ENCODE data around the gene GRIP1. TPM values are rescaled to one million over a fixed set of nuclear protein-coding genes. Genes with fewer than 3 reads are reported as not detected.

The GRIP1 gene
- total RNA-seq, 1 donor from 2014 or later: 3.1 TPM

- H3K27ac ChIP-seq (ENCODE audit: low read depth, low read length): no peak overlapping the region
- H3K4me1 ChIP-seq (ENCODE audit: control insufficient read depth in 3 of 3, insufficient read depth in 3 of 3, low read length in 3 of 3): no peaks in the 10 kb centered on the region
- H3K9me3 ChIP-seq (ENCODE audit: control insufficient read depth in 3 of 3, low read length in 3 of 3): no peaks in the 10 kb centered on the region
- H3K9ac ChIP-seq (ENCODE audit: low read depth in 1 of 3, low read length in 3 of 3): no peak overlapping the region
- no peaks in the 10 kb centered on the region for H3K27me3 ChIP-seq (ENCODE audit: control insufficient read depth in 3 of 3, insufficient read depth in 3 of 3, low read length in 3 of 3)
- H3K36me3 ChIP-seq (ENCODE audit: control insufficient read depth in 3 of 3, insufficient read depth in 3 of 3, low read length in 3 of 3): no peaks in the 10 kb centered on the region
- H3K4me3 ChIP-seq (ENCODE audit: low read length in 3 of 3): no peak overlapping the region
These were observed 130.4 kb downstream of the GRIP1 start for GRCh38 chr12:66548338-66549049.

- Histone ChIP-seq H3K9ac (ENCODE audit: low read depth in 1 of 3, low read length in 3 of 3) (no peak overlapping the region), H3K4me1 (ENCODE audit: control insufficient read depth in 3 of 3, insufficient read depth in 3 of 3, low read length in 3 of 3) (no peaks in the 10 kb centered on the region), H3K27me3 (ENCODE audit: control insufficient read depth in 3 of 3, insufficient read depth in 3 of 3, low read length in 3 of 3) (no peaks in the 10 kb centered on the region), H3K36me3 (ENCODE audit: control insufficient read depth in 3 of 3, insufficient read depth in 3 of 3, low read length in 3 of 3) (no peaks in the 10 kb centered on the region), H3K4me3 (ENCODE audit: low read length in 3 of 3) (no peak overlapping the region), H3K27ac (ENCODE audit: low read depth, low read length) (no peak overlapping the region), H3K9me3 (ENCODE audit: control insufficient read depth in 3 of 3, low read length in 3 of 3) (no peaks in the 10 kb centered on the region)
These were observed 137.4 kb downstream of the GRIP1 start for GRCh38 chr12:66541426-66541825.

GRCh38 chr12:66539431-66539830 lies 139.4 kb downstream of the GRIP1 start:
- no peaks in the 10 kb centered on the region for H3K36me3 ChIP-seq (ENCODE audit: control insufficient read depth in 3 of 3, insufficient read depth in 3 of 3, low read length in 3 of 3)
- no peaks in the 10 kb centered on the region for H3K4me1 ChIP-seq (ENCODE audit: control insufficient read depth in 3 of 3, insufficient read depth in 3 of 3, low read length in 3 of 3)
- H3K27ac ChIP-seq (ENCODE audit: low read depth, low read length): no peak overlapping the region
- H3K9ac ChIP-seq (ENCODE audit: low read depth in 1 of 3, low read length in 3 of 3): no peak overlapping the region
- H3K9me3 ChIP-seq (ENCODE audit: control insufficient read depth in 3 of 3, low read length in 3 of 3): no peaks in the 10 kb centered on the region
- H3K27me3 ChIP-seq (ENCODE audit: control insufficient read depth in 3 of 3, insufficient read depth in 3 of 3, low read length in 3 of 3): no peaks in the 10 kb centered on the region
- no peak overlapping the region for H3K4me3 ChIP-seq (ENCODE audit: low read length in 3 of 3)

- no peaks in the 10 kb centered on the region for H3K36me3 ChIP-seq (ENCODE audit: control insufficient read depth in 3 of 3, insufficient read depth in 3 of 3, low read length in 3 of 3)
- H3K4me1 ChIP-seq (ENCODE audit: control insufficient read depth in 3 of 3, insufficient read depth in 3 of 3, low read length in 3 of 3): no peaks in the 10 kb centered on the region
- no peak overlapping the region for H3K27ac ChIP-seq (ENCODE audit: low read depth, low read length)
- H3K4me3 ChIP-seq (ENCODE audit: low read length in 3 of 3): no peak overlapping the region
- no peaks in the 10 kb centered on the region for H3K27me3 ChIP-seq (ENCODE audit: control insufficient read depth in 3 of 3, insufficient read depth in 3 of 3, low read length in 3 of 3)
- H3K9ac ChIP-seq (ENCODE audit: low read depth in 1 of 3, low read length in 3 of 3): no peak overlapping the region
- H3K9me3 ChIP-seq (ENCODE audit: control insufficient read depth in 3 of 3, low read length in 3 of 3): no peaks in the 10 kb centered on the region
These were observed 139.9 kb downstream of the GRIP1 start for GRCh38 chr12:66538970-66539369.

- Histone ChIP-seq H3K27me3 (ENCODE audit: control insufficient read depth in 3 of 3, insufficient read depth in 3 of 3, low read length in 3 of 3) (no peaks in the 10 kb centered on the region), H3K9me3 (ENCODE audit: control insufficient read depth in 3 of 3, low read length in 3 of 3) (no peaks in the 10 kb centered on the region), H3K4me1 (ENCODE audit: control insufficient read depth in 3 of 3, insufficient read depth in 3 of 3, low read length in 3 of 3) (no peaks in the 10 kb centered on the region), H3K36me3 (ENCODE audit: control insufficient read depth in 3 of 3, insufficient read depth in 3 of 3, low read length in 3 of 3) (no peaks in the 10 kb centered on the region), H3K9ac (ENCODE audit: low read depth in 1 of 3, low read length in 3 of 3) (no peak overlapping the region), H3K4me3 (ENCODE audit: low read length in 3 of 3) (no peak overlapping the region), H3K27ac (ENCODE audit: low read depth, low read length) (no peak overlapping the region)
These were observed 141.0 kb downstream of the GRIP1 start for GRCh38 chr12:66537876-66538275.

GRCh38 chr12:66533767-66534166 lies 145.1 kb downstream of the GRIP1 start:
- H3K27me3 ChIP-seq (ENCODE audit: control insufficient read depth in 3 of 3, insufficient read depth in 3 of 3, low read length in 3 of 3): no peaks in the 10 kb centered on the region
- H3K9ac ChIP-seq (ENCODE audit: low read depth in 1 of 3, low read length in 3 of 3): no peak overlapping the region
- no peaks in the 10 kb centered on the region for H3K4me1 ChIP-seq (ENCODE audit: control insufficient read depth in 3 of 3, insufficient read depth in 3 of 3, low read length in 3 of 3)
- H3K9me3 ChIP-seq (ENCODE audit: control insufficient read depth in 3 of 3, low read length in 3 of 3): no peaks in the 10 kb centered on the region
- no peak overlapping the region for H3K4me3 ChIP-seq (ENCODE audit: low read length in 3 of 3)
- H3K27ac ChIP-seq (ENCODE audit: low read depth, low read length): no peak overlapping the region
- no peaks in the 10 kb centered on the region for H3K36me3 ChIP-seq (ENCODE audit: control insufficient read depth in 3 of 3, insufficient read depth in 3 of 3, low read length in 3 of 3)

GRCh38 chr12:66531766-66532165 lies 147.1 kb downstream of the GRIP1 start:
- Histone ChIP-seq H3K9ac (ENCODE audit: low read depth in 1 of 3, low read length in 3 of 3) (no peak overlapping the region), H3K4me1 (ENCODE audit: control insufficient read depth in 3 of 3, insufficient read depth in 3 of 3, low read length in 3 of 3) (no peaks in the 10 kb centered on the region), H3K4me3 (ENCODE audit: low read length in 3 of 3) (no peak overlapping the region), H3K27me3 (ENCODE audit: control insufficient read depth in 3 of 3, insufficient read depth in 3 of 3, low read length in 3 of 3) (no peaks in the 10 kb centered on the region), H3K27ac (ENCODE audit: low read depth, low read length) (no peak overlapping the region), H3K36me3 (ENCODE audit: control insufficient read depth in 3 of 3, insufficient read depth in 3 of 3, low read length in 3 of 3) (no peaks in the 10 kb centered on the region), H3K9me3 (ENCODE audit: control insufficient read depth in 3 of 3, low read length in 3 of 3) (no peaks in the 10 kb centered on the region)

- Histone ChIP-seq H3K36me3 (ENCODE audit: control insufficient read depth in 3 of 3, insufficient read depth in 3 of 3, low read length in 3 of 3) (no peaks in the 10 kb centered on the region), H3K4me1 (ENCODE audit: control insufficient read depth in 3 of 3, insufficient read depth in 3 of 3, low read length in 3 of 3) (no peaks in the 10 kb centered on the region), H3K9ac (ENCODE audit: low read depth in 1 of 3, low read length in 3 of 3) (no peak overlapping the region)
These were observed 148.9 kb downstream of the GRIP1 start for GRCh38 chr12:66529934-66530333.

GRCh38 chr12:66516561-66516960 lies 162.3 kb downstream of the GRIP1 start:
- no peaks in the 10 kb centered on the region for H3K36me3 ChIP-seq (ENCODE audit: control insufficient read depth in 3 of 3, insufficient read depth in 3 of 3, low read length in 3 of 3)

More at GRCh38 chr12:66529934-66530333, 148.9 kb downstream of the GRIP1 start:
- Histone ChIP-seq H3K27me3 (ENCODE audit: control insufficient read depth in 3 of 3, insufficient read depth in 3 of 3, low read length in 3 of 3) (no peaks in the 10 kb centered on the region), H3K4me3 (ENCODE audit: low read length in 3 of 3) (no peak overlapping the region), H3K9me3 (ENCODE audit: control insufficient read depth in 3 of 3, low read length in 3 of 3) (no peaks in the 10 kb centered on the region), H3K27ac (ENCODE audit: low read depth, low read length) (no peak overlapping the region)

GRCh38 chr12:66516133-66516532 lies 162.7 kb downstream of the GRIP1 start:
- H3K27me3 ChIP-seq (ENCODE audit: control insufficient read depth in 3 of 3, insufficient read depth in 3 of 3, low read length in 3 of 3): no peaks in the 10 kb centered on the region
- no peaks in the 10 kb centered on the region for H3K36me3 ChIP-seq (ENCODE audit: control insufficient read depth in 3 of 3, insufficient read depth in 3 of 3, low read length in 3 of 3)
- H3K4me1 ChIP-seq (ENCODE audit: control insufficient read depth in 3 of 3, insufficient read depth in 3 of 3, low read length in 3 of 3): no peaks in the 10 kb centered on the region
- no peaks in the 10 kb centered on the region for H3K9me3 ChIP-seq (ENCODE audit: control insufficient read depth in 3 of 3, low read length in 3 of 3)
- no peak overlapping the region for H3K27ac ChIP-seq (ENCODE audit: low read depth, low read length)
- no peak overlapping the region for H3K9ac ChIP-seq (ENCODE audit: low read depth in 1 of 3, low read length in 3 of 3)
- H3K4me3 ChIP-seq (ENCODE audit: low read length in 3 of 3): no peak overlapping the region

More at GRCh38 chr12:66516561-66516960, 162.3 kb downstream of the GRIP1 start:
- Histone ChIP-seq H3K9ac (ENCODE audit: low read depth in 1 of 3, low read length in 3 of 3) (no peak overlapping the region), H3K4me3 (ENCODE audit: low read length in 3 of 3) (no peak overlapping the region), H3K9me3 (ENCODE audit: control insufficient read depth in 3 of 3, low read length in 3 of 3) (no peaks in the 10 kb centered on the region), H3K4me1 (ENCODE audit: control insufficient read depth in 3 of 3, insufficient read depth in 3 of 3, low read length in 3 of 3) (no peaks in the 10 kb centered on the region), H3K27me3 (ENCODE audit: control insufficient read depth in 3 of 3, insufficient read depth in 3 of 3, low read length in 3 of 3) (no peaks in the 10 kb centered on the region), H3K27ac (ENCODE audit: low read depth, low read length) (no peak overlapping the region)
